Hematopoietic multipotent progenitor cell treated with erythropoietin and hydrocortisone succinate and interleukin-3 and kit ligand, for 6 days (in vitro differentiated cells): ENCODE data around the gene PSMB5.

Source experiments
- DNase-seq: peaks from one replicate; pipeline ENCODE4 v3.0.0-alpha.2; 2015

PSMB5 gene

GRCh38 chr14:23034498-23035302 lies at the start of gene PSMB5:
Gene PSMB5 (minus strand): TSS chr14:23034900. CDS start chr14:23034881, 19 bp downstream.
- DNase-seq: peak; percentile 99

GRCh38 chr14:23080474-23080873 lies 45.8 kb upstream of the PSMB5 start:
- no peak for DNase-seq

GRCh38 chr14:23079716-23080115 lies 45.0 kb upstream of the PSMB5 start:
- no peak for DNase-seq

GRCh38 chr14:23078692-23079116 lies 44.0 kb upstream of the PSMB5 start:
- DNase-seq: peak; percentile 54

- no peak for DNase-seq
These were observed 43.3 kb upstream of the PSMB5 start for GRCh38 chr14:23077962-23078361.

GRCh38 chr14:23076785-23077408 lies 42.2 kb upstream of the PSMB5 start:
- peak; percentile 71 for DNase-seq

GRCh38 chr14:23074906-23075305 lies 40.2 kb upstream of the PSMB5 start:
- DNase-seq: no peak

GRCh38 chr14:23071921-23072539 lies 37.3 kb upstream of the PSMB5 start:
- no peak for DNase-seq

- peak; percentile 94 for DNase-seq
These were observed 36.7 kb upstream of the PSMB5 start for GRCh38 chr14:23071244-23071920.

GRCh38 chr14:23070262-23071129 lies 35.8 kb upstream of the PSMB5 start:
- DNase-seq: peak; percentile 32

- DNase-seq: no peak
These were observed 34.7 kb upstream of the PSMB5 start for GRCh38 chr14:23069413-23069806.

- DNase-seq: peak; percentile 96
These were observed 34.2 kb upstream of the PSMB5 start for GRCh38 chr14:23068789-23069412.

GRCh38 chr14:23067847-23068788 lies 33.4 kb upstream of the PSMB5 start:
- DNase-seq: no peak

GRCh38 chr14:23066855-23067744 lies 32.4 kb upstream of the PSMB5 start:
- DNase-seq: no peak

- no peak for DNase-seq
These were observed 31.7 kb upstream of the PSMB5 start for GRCh38 chr14:23066368-23066767.

GRCh38 chr14:23063601-23064000 lies 28.9 kb upstream of the PSMB5 start:
- DNase-seq: no peak

GRCh38 chr14:23062002-23062401 lies 27.3 kb upstream of the PSMB5 start:
- no peak for DNase-seq

- no peak for DNase-seq
These were observed 26.0 kb upstream of the PSMB5 start for GRCh38 chr14:23060536-23061260.
